ENCODE results near the gene NUDT15. TPM values are rescaled to one million over a fixed set of nuclear protein-coding genes. Genes with fewer than 3 reads are reported as not detected.

The NUDT15 gene
- total RNA-seq, 1 donor from 2014 or later, result 13.2 TPM

DNA sequence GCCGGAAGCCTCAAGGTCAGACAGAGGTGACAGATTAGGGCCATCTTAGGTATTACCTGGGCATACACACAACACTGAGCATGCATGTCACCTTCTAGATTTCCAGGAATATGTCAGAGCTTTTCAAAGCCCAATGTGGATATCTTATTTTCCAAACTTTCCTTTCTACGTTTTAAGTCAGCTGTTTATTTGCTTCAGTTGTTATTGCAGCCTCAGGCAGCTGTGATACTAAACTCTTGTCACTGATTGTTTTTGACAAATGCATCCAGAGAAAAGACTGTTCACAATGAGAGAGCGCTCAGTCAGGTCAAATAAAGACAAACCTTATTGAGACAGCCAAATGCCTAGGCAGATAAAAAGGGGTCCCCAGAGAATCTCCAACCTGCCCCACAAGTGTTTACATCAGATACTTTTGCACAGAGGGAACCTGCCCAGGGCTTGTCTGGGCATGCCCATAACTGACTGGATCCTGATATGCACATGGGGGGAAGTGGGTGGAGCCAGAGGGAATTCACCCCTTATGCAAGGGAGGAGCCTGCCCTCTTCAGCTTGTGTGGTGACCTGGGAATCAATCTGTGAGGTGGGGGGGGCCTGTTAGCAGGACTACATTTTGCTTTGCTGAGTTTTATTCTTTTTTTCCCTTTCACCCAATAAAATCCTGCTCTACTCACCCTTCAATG, 28.9 kb downstream of the NUDT15 start:
- peaks cover 47% of the 10 kb centered on the region for H3K9me3 ChIP-seq (replicated peaks)

GRCh38 chr13:48068036-48068435, 30.5 kb downstream of the NUDT15 start:
- no peak for DNase-seq
- TF ChIP-seq CTCF (IDR thresholded peaks at IDR 0.05; ENCODE audit: borderline replicate concordance), result peak; percentile 15
- Histone ChIP-seq H3K4me3 (no peak overlapping the region), H3K27me3 (ENCODE audit: low read depth) (no peaks in the 10 kb centered on the region), H3K9me3 (replicated peaks) (peaks cover 55% of the 10 kb centered on the region), H3K4me1 (no peaks in the 10 kb centered on the region), H3K36me3 (peaks cover 76% of the 10 kb centered on the region), H3K27ac (replicated peaks) (no peak overlapping the region)
- intact Hi-C loops (cut with micrococcal nuclease), result no loop called here

More for the DNA sequence above, 28.9 kb downstream of the NUDT15 start:
- no peaks in the 10 kb centered on the region for H3K4me1 ChIP-seq
- DNase-seq, result no peak
- no peak for TF ChIP-seq CTCF (IDR thresholded peaks at IDR 0.05; ENCODE audit: borderline replicate concordance)
- H3K36me3 ChIP-seq, result peaks cover 60% of the 10 kb centered on the region
- H3K27me3 ChIP-seq (ENCODE audit: low read depth), result no peaks in the 10 kb centered on the region
- H3K4me3 ChIP-seq, result no peak overlapping the region
- H3K27ac ChIP-seq (replicated peaks), result no peak overlapping the region
- intact Hi-C loops (cut with micrococcal nuclease), result no loop called here

GRCh38 chr13:48068952-48069351, 31.4 kb downstream of the NUDT15 start:
- Histone ChIP-seq H3K4me1 (no peaks in the 10 kb centered on the region), H3K27me3 (ENCODE audit: low read depth) (no peaks in the 10 kb centered on the region), H3K9me3 (replicated peaks) (peaks cover 55% of the 10 kb centered on the region), H3K4me3 (no peak overlapping the region), H3K36me3 (peaks cover 85% of the 10 kb centered on the region), H3K27ac (replicated peaks) (no peak overlapping the region)
- no peak for DNase-seq
- TF ChIP-seq CTCF (IDR thresholded peaks at IDR 0.05; ENCODE audit: borderline replicate concordance), result no peak
- intact Hi-C loops (cut with micrococcal nuclease), result no loop called here

- Histone ChIP-seq H3K9me3 (replicated peaks) (peaks cover 55% of the 10 kb centered on the region), H3K4me1 (no peaks in the 10 kb centered on the region), H3K27ac (replicated peaks) (no peak overlapping the region), H3K4me3 (no peak overlapping the region), H3K36me3 (peaks cover 92% of the 10 kb centered on the region), H3K27me3 (ENCODE audit: low read depth) (no peaks in the 10 kb centered on the region)
- no peak for TF ChIP-seq CTCF (IDR thresholded peaks at IDR 0.05; ENCODE audit: borderline replicate concordance)
- no peak for DNase-seq
- intact Hi-C loops (cut with micrococcal nuclease), result no loop called here
These were observed 32.0 kb downstream of the NUDT15 start for GRCh38 chr13:48069573-48069972.

DNA sequence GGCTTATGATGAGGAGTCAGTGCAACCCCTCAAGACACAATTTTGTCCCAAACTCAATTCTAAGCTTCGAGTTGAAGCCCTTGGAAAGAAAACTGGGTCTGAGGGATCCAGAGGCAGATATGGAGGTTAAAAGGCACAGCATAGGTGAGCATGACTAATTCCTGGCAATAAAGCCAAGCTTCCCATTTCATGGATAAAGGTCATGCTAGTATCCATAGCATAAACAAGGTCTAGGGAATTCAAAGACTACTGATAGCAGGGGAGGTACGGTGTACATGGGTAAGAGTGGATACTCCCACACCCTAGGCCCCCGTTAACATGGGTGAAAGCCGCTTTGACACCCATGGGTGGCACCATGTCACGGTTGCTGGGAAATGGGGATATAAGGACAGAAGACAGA, 33.4 kb downstream of the NUDT15 start:
- peaks cover 55% of the 10 kb centered on the region for H3K9me3 ChIP-seq (replicated peaks)
- no peak for TF ChIP-seq CTCF (IDR thresholded peaks at IDR 0.05; ENCODE audit: borderline replicate concordance)
- peaks cover 100% of the 10 kb centered on the region for H3K36me3 ChIP-seq
- H3K27me3 ChIP-seq (ENCODE audit: low read depth), result no peaks in the 10 kb centered on the region
- no peak overlapping the region for H3K27ac ChIP-seq (replicated peaks)
- H3K4me3 ChIP-seq, result no peak overlapping the region
- H3K4me1 ChIP-seq, result no peaks in the 10 kb centered on the region
- no peak for DNase-seq
- intact Hi-C loops (cut with micrococcal nuclease), result no loop called here
